SU-DHL-6 (cell line): ENCODE results near the gene UTRN.

Experiments used
- H2AFZ ChIP-seq: fragments of 200-600 bp; sonication (generic); 2 replicates; pipeline ENCODE4 v1.6.1; 2014; ENCODE audit warnings: low read depth, mild to moderate bottlenecking, moderate library complexity, mixed read lengths, antibody characterized with exemption, low read length; ENCODE audit not compliant: severe bottlenecking
- H3F3A ChIP-seq: fragments of 200-600 bp; shearing (Covaris generic); 2 replicates; pipeline ENCODE4 v1.6.0; 2016; ENCODE audit warnings: antibody characterized with exemption, mild to moderate bottlenecking; ENCODE audit not compliant: insufficient read depth
- H3K27ac ChIP-seq: fragments of 200-600 bp; sonication (generic); 2 replicates; pipeline ENCODE4 v1.5.1; 2016; ENCODE audit warnings: low read depth, mild to moderate bottlenecking, low read length, moderate library complexity, mixed read lengths
- H3K27me3 ChIP-seq: fragments of 200-600 bp; sonication (generic), shearing (Covaris generic); 2 replicates; pipeline ENCODE4 v1.6.0; 2014; ENCODE audit warnings: mild to moderate bottlenecking, low read length
- H3K36me3 ChIP-seq: fragments of 200-600 bp; sonication (generic); 2 replicates; pipeline ENCODE4 v1.6.1; 2014; ENCODE audit warnings: mild to moderate bottlenecking, low read length, mixed read lengths
- H3K4me2 ChIP-seq: fragments of 300-600, 200-600 bp; shearing (Covaris generic), sonication (generic); 2 replicates; pipeline ENCODE4 v1.6.0; 2014; ENCODE audit warnings: low read length, low read depth, mild to moderate bottlenecking; ENCODE audit not compliant: poor library complexity, severe bottlenecking
- H3K4me3 ChIP-seq: fragments of 200-600 bp; sonication (generic); 2 replicates; pipeline ENCODE4 v1.5.1; 2014; ENCODE audit warnings: antibody characterized with exemption, low read length, mild to moderate bottlenecking, mixed read lengths; ENCODE audit not compliant: insufficient read depth, poor library complexity, severe bottlenecking
- H3K79me2 ChIP-seq: fragments of 200-600 bp; sonication (generic); 2 replicates; pipeline ENCODE4 v1.6.1; 2014; ENCODE audit warnings: mild to moderate bottlenecking, low read length, moderate library complexity; ENCODE audit not compliant: insufficient read depth
- H3K9ac ChIP-seq: fragments of 200-600 bp; sonication (generic); 2 replicates; pipeline ENCODE4 v1.7.0; 2014; ENCODE audit warnings: mild to moderate bottlenecking, low read length
- H3K9me2 ChIP-seq: fragments of 200-600 bp; sonication (generic); replicated peaks from 2 replicates; pipeline ENCODE4 v1.6.1; 2014; ENCODE audit warnings: low read length; ENCODE audit not compliant: insufficient read depth
- H3K9me3 ChIP-seq: fragments of 200-600 bp; sonication (generic); 2 replicates; pipeline ENCODE4 v1.6.1; 2014; ENCODE audit warnings: low read length, mixed read lengths; ENCODE audit not compliant: insufficient read depth
- H4K20me1 ChIP-seq: fragments of 200-600 bp; sonication (generic); 2 replicates; pipeline ENCODE4 v1.6.1; 2014; ENCODE audit warnings: low read depth, mild to moderate bottlenecking, antibody characterized with exemption, low read length, moderate library complexity, mixed read lengths
- CTCF ChIP-seq: fragments of 200-600 bp; sonication (generic); IDR thresholded peaks from one replicate; pipeline ENCODE4 v1.5.1; 2017; ENCODE audit warnings: antibody characterized with exemption, mild to moderate bottlenecking, low read length, moderate library complexity; ENCODE audit not compliant: insufficient read depth, poor library complexity, severe bottlenecking
- EZH2phosphoT487 ChIP-seq: fragments of 200-600 bp; sonication (generic), shearing (Covaris generic); conservative IDR thresholded peaks from 2 replicates; pipeline ENCODE4 v1.6.1; 2018; ENCODE audit warnings: mild to moderate bottlenecking, antibody characterized with exemption, low read length, moderate library complexity, mixed read lengths

UTRN gene

GRCh38 chr6:144304223-144304848, 19.2 kb downstream of the UTRN start:
- H2AFZ ChIP-seq = no peak overlapping the region
- no peaks in the 10 kb centered on the region for H3K27me3 ChIP-seq
- H3K9me2 ChIP-seq = no peaks in the 10 kb centered on the region
- H4K20me1 ChIP-seq = no peaks in the 10 kb centered on the region
- no peak overlapping the region for H3K4me2 ChIP-seq
- H3K79me2 ChIP-seq = no peaks in the 10 kb centered on the region
- H3K36me3 ChIP-seq = no peaks in the 10 kb centered on the region
- no peaks in the 10 kb centered on the region for H3K9me3 ChIP-seq
- H3F3A ChIP-seq = no peaks in the 10 kb centered on the region
- H3K9ac ChIP-seq = no peak overlapping the region
- no peak overlapping the region for H3K27ac ChIP-seq
- TF ChIP-seq CTCF = no peak
- no peak for TF ChIP-seq EZH2phosphoT487
- no peak overlapping the region for H3K4me3 ChIP-seq

GRCh38 chr6:144305567-144305966, 20.4 kb downstream of the UTRN start:
- no peak overlapping the region for H2AFZ ChIP-seq

GRCh38 chr6:144305985-144306384, 20.9 kb downstream of the UTRN start:
- Histone ChIP-seq H3K9me2 (no peaks in the 10 kb centered on the region), H3K9ac (no peak overlapping the region), H3K27me3 (no peaks in the 10 kb centered on the region), H3K36me3 (no peaks in the 10 kb centered on the region), H3K4me2 (no peak overlapping the region), H3K4me3 (no peak overlapping the region), H2AFZ (no peak overlapping the region), H3K79me2 (no peaks in the 10 kb centered on the region), H3K27ac (no peak overlapping the region), H3F3A (no peaks in the 10 kb centered on the region), H3K9me3 (no peaks in the 10 kb centered on the region), H4K20me1 (no peaks in the 10 kb centered on the region)
- TF ChIP-seq CTCF (no peak), EZH2phosphoT487 (no peak)

More at GRCh38 chr6:144305567-144305966, 20.4 kb downstream of the UTRN start:
- H3K9ac ChIP-seq = no peak overlapping the region
- TF ChIP-seq EZH2phosphoT487 (no peak), CTCF (no peak)
- H3K9me2 ChIP-seq = no peaks in the 10 kb centered on the region
- H3K9me3 ChIP-seq = no peaks in the 10 kb centered on the region
- H3F3A ChIP-seq = no peaks in the 10 kb centered on the region
- no peak overlapping the region for H3K27ac ChIP-seq
- H3K79me2 ChIP-seq = no peaks in the 10 kb centered on the region
- H3K4me2 ChIP-seq = no peak overlapping the region
- H3K36me3 ChIP-seq = no peaks in the 10 kb centered on the region
- no peaks in the 10 kb centered on the region for H3K27me3 ChIP-seq
- H4K20me1 ChIP-seq = no peaks in the 10 kb centered on the region
- no peak overlapping the region for H3K4me3 ChIP-seq
